GM21367 (cell line): ENCODE results near the gene DLGAP1.

Experiments
- ATAC-seq: cut with Tn5 transposase; IDR thresholded peaks from one replicate; pipeline ENCODE4 v1.9.1; 2021; ENCODE audit not compliant: unreplicated experiment

Gene DLGAP1

GRCh38 chr18:3448838-3449511, 1006.1 kb downstream of the DLGAP1 start:
- peak; percentile 48 for ATAC-seq

GRCh38 chr18:3447895-3448837, 1006.9 kb downstream of the DLGAP1 start:
- ATAC-seq: peak; percentile 56

GRCh38 chr18:3447068-3447894, 1007.8 kb downstream of the DLGAP1 start:
- peak; percentile 0 for ATAC-seq
